ENCODE measurements around the gene DNAJC7.
"Not testable (repeated sequence)": the region's sequence is repeated elsewhere in the genome, so short reads cannot be mapped to it uniquely, and the experiment has no call there.

Gene DNAJC7

DNA sequence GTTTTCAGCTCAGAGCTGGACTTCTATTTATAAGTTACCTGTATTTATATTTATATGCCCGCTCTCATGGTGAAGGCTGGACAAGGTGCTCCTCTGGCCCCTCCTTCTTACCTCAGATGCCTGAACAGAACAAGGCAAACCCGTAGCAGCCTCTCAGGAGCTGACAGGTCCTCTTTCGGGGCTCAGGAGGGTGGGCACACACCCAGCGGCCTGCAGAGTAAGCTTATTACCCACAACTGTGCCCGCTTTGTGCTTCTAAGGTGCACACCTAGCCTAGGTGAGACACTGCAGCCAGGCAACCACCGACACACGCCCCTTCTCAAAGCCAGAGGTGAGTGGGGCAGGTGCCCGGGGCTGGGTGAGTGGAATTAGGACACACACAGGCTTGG is 7.9 kb upstream of the DNAJC7 start:
- TF ChIP-seq, protein P1, sequence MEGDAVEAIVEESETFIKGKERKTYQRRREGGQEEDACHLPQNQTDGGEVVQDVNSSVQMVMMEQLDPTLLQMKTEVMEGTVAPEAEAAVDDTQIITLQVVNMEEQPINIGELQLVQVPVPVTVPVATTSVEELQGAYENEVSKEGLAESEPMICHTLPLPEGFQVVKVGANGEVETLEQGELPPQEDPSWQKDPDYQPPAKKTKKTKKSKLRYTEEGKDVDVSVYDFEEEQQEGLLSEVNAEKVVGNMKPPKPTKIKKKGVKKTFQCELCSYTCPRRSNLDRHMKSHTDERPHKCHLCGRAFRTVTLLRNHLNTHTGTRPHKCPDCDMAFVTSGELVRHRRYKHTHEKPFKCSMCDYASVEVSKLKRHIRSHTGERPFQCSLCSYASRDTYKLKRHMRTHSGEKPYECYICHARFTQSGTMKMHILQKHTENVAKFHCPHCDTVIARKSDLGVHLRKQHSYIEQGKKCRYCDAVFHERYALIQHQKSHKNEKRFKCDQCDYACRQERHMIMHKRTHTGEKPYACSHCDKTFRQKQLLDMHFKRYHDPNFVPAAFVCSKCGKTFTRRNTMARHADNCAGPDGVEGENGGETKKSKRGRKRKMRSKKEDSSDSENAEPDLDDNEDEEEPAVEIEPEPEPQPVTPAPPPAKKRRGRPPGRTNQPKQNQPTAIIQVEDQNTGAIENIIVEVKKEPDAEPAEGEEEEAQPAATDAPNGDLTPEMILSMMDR (IDR thresholded peaks at IDR 0.05; ENCODE audit: insufficient read depth, low read length, poor library complexity, severe bottlenecking): no peak
- Histone ChIP-seq H3K27me3 (replicated peaks; ENCODE audit: control insufficient read depth, insufficient read depth, low read length) (no peaks in the 10 kb centered on the region), H3K4me3 (replicated peaks; ENCODE audit: low read depth, low read length) (no peak overlapping the region), H3K36me3 (ENCODE audit: control insufficient read depth, insufficient read depth, low read length) (peaks cover 14% of the 10 kb centered on the region)
- DNase-seq (ENCODE audit: extremely low read depth, insufficient read length): no peak

DNA sequence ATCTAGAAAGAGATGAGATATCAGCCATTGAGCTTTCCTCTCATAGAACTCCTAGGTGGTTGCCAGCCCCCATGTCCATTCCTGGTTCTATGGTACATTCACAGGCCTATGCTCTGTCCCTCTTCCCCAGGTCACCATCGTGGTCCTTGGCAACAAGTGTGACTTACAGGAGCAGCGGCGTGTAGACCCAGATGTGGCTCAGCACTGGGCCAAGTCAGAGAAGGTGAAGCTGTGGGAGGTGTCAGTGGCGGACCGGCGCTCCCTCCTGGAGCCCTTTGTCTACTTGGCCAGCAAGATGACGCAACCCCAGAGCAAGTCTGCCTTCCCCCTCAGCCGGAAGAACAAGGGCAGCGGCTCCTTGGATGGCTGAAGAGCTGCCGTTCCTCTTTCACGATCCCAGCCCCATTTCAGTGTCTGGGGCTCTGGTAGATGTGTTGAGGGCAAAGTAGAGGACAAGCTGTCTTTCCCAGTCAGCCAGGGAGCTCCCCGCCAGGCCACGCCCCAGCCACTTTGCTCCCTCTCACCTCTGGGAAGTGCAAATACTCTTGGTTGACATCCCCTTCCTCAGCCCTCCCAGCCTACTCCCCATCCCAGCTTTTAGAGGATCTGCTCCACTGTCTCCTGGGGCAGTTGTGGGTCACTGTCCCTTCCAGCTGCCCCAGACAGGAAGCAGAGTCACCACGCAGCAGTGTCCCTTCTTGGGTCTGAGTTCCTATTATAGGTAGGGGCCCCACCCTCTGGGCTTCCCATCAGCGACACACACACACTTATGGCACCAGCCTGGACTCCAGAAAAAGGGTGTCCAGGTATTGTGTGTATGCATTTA is 6.5 kb upstream of the DNAJC7 start:
- TF ChIP-seq, protein P1 (IDR thresholded peaks at IDR 0.05; ENCODE audit: insufficient read depth, low read length, poor library complexity, severe bottlenecking): no peak

DNA sequence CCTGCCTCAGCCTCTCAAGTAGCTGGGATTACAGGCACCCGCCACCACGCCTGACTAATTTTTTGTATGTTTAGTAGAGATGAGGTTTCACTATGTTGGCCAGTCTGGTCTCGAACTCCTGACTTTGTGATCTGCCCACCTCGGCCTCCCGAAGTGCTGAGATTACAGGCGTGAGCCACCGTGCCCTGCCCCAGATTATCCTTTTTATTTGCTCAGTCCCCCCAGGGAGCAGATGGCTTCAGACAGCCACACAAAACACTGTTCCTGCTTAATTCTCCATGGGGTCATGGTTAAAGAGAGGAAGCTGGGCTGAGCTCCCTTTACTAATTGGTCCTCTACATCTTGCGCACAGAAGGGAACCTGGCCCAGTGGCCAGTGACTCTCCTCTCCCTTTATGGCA is 3.6 kb upstream of the DNAJC7 start:
- Histone ChIP-seq H3K4me3 (replicated peaks; ENCODE audit: low read depth, low read length) (peak overlapping the region; percentile 92), H3K36me3 (ENCODE audit: control insufficient read depth, insufficient read depth, low read length) (peaks cover 14% of the 10 kb centered on the region)
- H3K27me3 ChIP-seq (replicated peaks; ENCODE audit: control insufficient read depth, insufficient read depth, low read length); DNase-seq (ENCODE audit: extremely low read depth, insufficient read length): not testable (repeated sequence)

More for the DNA sequence above, 6.5 kb upstream of the DNAJC7 start:
- H3K27me3 ChIP-seq (replicated peaks; ENCODE audit: control insufficient read depth, insufficient read depth, low read length): no peaks in the 10 kb centered on the region
- no peak for DNase-seq (ENCODE audit: extremely low read depth, insufficient read length)
- peaks cover 14% of the 10 kb centered on the region for H3K36me3 ChIP-seq (ENCODE audit: control insufficient read depth, insufficient read depth, low read length)
- H3K4me3 ChIP-seq (replicated peaks; ENCODE audit: low read depth, low read length): no peak overlapping the region

DNA sequence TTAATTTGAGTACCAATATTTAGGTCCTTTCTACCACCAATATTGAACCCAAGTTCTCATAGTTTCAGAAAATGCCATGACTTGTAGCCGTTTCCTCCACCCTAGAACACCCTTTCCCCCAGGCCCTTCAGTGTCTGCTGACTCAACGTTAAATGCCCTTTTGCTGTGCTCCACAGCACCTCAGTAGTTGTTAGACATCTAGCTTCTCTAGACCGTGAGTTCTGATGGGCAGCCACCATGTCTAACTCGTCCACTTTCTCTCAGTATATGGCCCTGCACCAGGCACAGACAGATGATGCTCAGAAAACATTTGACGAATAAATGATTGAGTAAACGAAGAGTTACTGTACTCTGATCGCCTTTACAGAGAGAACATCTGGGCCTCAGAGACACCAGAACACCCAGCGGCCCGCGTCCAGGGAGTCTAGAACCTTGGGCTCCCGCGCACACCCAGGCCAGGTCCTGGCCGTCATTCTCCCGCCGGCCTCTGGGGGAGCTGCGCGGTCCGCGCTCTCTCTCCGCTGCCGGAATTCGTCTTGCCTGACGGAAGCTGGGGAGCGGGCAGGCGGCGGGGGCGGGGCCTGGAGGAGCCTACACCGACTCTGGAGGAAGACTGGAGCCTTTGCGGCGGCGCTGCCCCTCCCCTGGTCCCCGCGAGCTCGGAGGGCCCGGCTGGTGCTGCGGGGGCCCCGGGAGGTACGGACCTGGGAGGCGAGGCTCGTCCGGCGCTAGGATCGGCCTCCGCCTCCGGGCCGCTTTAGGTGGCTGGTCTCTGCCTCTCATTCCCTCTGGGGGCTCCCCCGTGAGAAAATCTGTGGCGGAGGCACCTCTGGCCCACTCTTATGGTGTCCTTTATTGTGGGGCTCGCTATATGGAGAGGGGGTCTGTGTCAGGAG is 2.5 kb upstream of the DNAJC7 start, which contains the start of gene NKIRAS2:
Gene NKIRAS2, plus strand, starts transcription at position 582 of the 896 bp plus-strand sequence. CDS start 1,488 bp downstream, outside the sequence.
- H3K4me3 ChIP-seq (replicated peaks; ENCODE audit: low read depth, low read length): peak within 1 kb of the TSS; percentile 92
- TF ChIP-seq, protein P1 (IDR thresholded peaks at IDR 0.05; ENCODE audit: insufficient read depth, low read length, poor library complexity, severe bottlenecking): peak; percentile 97
- no peaks in the 10 kb centered on the region for H3K27me3 ChIP-seq (replicated peaks; ENCODE audit: control insufficient read depth, insufficient read depth, low read length)
- DNase-seq (ENCODE audit: extremely low read depth, insufficient read length): peak; percentile 93
- H3K36me3 ChIP-seq (ENCODE audit: control insufficient read depth, insufficient read depth, low read length): peaks cover 14% of the 10 kb centered on the region

DNA sequence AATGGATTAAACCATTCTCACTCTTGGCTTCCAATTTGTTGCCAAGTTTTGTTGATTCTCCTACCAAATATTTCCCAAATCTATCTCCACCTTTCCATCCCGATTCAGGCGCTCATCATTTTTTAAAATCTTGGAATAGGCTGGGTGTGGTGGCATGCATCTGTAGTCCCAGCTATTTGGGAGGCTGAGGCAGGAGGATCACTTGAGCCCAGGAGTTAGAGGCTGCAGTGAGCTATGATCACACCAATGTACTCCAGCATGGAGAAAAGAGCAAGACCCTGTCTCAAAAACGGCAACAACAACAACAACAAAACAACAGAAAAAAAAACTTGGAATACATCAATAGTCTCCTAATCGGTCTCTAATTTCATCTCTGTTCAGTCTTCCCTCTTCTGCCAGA is 1.7 kb upstream of the DNAJC7 start:
- H3K36me3 ChIP-seq (ENCODE audit: control insufficient read depth, insufficient read depth, low read length): peaks cover 11% of the 10 kb centered on the region
- no peak for DNase-seq (ENCODE audit: extremely low read depth, insufficient read length)
- no peaks in the 10 kb centered on the region for H3K27me3 ChIP-seq (replicated peaks; ENCODE audit: control insufficient read depth, insufficient read depth, low read length)
- no peak overlapping the region for H3K4me3 ChIP-seq (replicated peaks; ENCODE audit: low read depth, low read length)
- TF ChIP-seq, protein P1 (IDR thresholded peaks at IDR 0.05; ENCODE audit: insufficient read depth, low read length, poor library complexity, severe bottlenecking): no peak

DNA sequence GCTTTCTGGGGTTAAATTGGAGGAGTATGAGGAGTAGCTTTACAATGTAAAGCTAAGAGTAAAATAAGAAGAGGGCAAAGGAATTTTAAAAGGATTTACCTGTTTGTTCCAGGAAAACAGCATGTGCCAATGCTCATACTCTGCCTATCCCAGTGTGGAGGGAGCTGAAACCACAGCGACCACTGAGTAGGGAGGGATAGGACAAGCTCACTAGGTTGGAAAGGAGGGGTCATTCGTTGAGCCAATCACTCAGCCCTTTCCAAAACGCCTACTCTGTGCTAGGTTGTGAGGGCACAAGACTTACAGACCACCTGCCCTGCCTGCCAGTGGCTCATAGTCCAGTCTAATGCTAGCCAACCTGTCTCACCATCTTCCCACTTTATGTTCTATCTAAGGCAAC is 1.1 kb upstream of the DNAJC7 start:
- DNase-seq (ENCODE audit: extremely low read depth, insufficient read length): no peak
- peaks cover 7% of the 10 kb centered on the region for H3K36me3 ChIP-seq (ENCODE audit: control insufficient read depth, insufficient read depth, low read length)
- TF ChIP-seq, protein P1 (IDR thresholded peaks at IDR 0.05; ENCODE audit: insufficient read depth, low read length, poor library complexity, severe bottlenecking): no peak
- H3K27me3 ChIP-seq (replicated peaks; ENCODE audit: control insufficient read depth, insufficient read depth, low read length): no peaks in the 10 kb centered on the region
- peak overlapping the region; percentile 99; the same call in 1 of the 2 replicates for H3K4me3 ChIP-seq (replicated peaks; ENCODE audit: low read depth, low read length)

All from GM06990 (cell line).